ENCODE measurements around the gene HELZ. TPM values are rescaled to one million over a fixed set of nuclear protein-coding genes. Genes with fewer than 3 reads are reported as not detected.

Gene HELZ
- total and polyA plus RNA-seq, 2 of the 8 experiments (the other 6 are each of a cell fraction or from before 2014, with no cell fraction given): 10.0 to 48.7 TPM

DNA sequence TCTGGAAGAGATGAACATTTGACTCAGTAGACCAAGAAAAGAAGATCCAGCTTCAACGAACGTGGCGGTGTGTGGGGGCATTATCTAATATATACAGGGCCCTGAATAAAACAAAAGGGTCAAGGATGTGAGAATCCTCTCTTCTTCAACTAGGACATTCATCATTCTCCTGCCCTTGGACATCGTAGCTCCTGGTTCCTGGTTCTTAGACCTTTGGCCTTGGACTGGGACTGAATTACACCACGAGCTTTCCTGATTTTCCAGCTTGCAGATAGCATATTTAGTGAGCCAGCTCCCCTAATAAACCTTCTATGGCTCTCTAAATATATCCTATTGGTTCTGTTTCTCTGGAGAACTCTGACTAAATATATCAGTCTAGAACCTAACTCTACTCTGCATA, 29.5 kb upstream of the HELZ start (continued):
- TF ChIP-seq, protein P1, sequence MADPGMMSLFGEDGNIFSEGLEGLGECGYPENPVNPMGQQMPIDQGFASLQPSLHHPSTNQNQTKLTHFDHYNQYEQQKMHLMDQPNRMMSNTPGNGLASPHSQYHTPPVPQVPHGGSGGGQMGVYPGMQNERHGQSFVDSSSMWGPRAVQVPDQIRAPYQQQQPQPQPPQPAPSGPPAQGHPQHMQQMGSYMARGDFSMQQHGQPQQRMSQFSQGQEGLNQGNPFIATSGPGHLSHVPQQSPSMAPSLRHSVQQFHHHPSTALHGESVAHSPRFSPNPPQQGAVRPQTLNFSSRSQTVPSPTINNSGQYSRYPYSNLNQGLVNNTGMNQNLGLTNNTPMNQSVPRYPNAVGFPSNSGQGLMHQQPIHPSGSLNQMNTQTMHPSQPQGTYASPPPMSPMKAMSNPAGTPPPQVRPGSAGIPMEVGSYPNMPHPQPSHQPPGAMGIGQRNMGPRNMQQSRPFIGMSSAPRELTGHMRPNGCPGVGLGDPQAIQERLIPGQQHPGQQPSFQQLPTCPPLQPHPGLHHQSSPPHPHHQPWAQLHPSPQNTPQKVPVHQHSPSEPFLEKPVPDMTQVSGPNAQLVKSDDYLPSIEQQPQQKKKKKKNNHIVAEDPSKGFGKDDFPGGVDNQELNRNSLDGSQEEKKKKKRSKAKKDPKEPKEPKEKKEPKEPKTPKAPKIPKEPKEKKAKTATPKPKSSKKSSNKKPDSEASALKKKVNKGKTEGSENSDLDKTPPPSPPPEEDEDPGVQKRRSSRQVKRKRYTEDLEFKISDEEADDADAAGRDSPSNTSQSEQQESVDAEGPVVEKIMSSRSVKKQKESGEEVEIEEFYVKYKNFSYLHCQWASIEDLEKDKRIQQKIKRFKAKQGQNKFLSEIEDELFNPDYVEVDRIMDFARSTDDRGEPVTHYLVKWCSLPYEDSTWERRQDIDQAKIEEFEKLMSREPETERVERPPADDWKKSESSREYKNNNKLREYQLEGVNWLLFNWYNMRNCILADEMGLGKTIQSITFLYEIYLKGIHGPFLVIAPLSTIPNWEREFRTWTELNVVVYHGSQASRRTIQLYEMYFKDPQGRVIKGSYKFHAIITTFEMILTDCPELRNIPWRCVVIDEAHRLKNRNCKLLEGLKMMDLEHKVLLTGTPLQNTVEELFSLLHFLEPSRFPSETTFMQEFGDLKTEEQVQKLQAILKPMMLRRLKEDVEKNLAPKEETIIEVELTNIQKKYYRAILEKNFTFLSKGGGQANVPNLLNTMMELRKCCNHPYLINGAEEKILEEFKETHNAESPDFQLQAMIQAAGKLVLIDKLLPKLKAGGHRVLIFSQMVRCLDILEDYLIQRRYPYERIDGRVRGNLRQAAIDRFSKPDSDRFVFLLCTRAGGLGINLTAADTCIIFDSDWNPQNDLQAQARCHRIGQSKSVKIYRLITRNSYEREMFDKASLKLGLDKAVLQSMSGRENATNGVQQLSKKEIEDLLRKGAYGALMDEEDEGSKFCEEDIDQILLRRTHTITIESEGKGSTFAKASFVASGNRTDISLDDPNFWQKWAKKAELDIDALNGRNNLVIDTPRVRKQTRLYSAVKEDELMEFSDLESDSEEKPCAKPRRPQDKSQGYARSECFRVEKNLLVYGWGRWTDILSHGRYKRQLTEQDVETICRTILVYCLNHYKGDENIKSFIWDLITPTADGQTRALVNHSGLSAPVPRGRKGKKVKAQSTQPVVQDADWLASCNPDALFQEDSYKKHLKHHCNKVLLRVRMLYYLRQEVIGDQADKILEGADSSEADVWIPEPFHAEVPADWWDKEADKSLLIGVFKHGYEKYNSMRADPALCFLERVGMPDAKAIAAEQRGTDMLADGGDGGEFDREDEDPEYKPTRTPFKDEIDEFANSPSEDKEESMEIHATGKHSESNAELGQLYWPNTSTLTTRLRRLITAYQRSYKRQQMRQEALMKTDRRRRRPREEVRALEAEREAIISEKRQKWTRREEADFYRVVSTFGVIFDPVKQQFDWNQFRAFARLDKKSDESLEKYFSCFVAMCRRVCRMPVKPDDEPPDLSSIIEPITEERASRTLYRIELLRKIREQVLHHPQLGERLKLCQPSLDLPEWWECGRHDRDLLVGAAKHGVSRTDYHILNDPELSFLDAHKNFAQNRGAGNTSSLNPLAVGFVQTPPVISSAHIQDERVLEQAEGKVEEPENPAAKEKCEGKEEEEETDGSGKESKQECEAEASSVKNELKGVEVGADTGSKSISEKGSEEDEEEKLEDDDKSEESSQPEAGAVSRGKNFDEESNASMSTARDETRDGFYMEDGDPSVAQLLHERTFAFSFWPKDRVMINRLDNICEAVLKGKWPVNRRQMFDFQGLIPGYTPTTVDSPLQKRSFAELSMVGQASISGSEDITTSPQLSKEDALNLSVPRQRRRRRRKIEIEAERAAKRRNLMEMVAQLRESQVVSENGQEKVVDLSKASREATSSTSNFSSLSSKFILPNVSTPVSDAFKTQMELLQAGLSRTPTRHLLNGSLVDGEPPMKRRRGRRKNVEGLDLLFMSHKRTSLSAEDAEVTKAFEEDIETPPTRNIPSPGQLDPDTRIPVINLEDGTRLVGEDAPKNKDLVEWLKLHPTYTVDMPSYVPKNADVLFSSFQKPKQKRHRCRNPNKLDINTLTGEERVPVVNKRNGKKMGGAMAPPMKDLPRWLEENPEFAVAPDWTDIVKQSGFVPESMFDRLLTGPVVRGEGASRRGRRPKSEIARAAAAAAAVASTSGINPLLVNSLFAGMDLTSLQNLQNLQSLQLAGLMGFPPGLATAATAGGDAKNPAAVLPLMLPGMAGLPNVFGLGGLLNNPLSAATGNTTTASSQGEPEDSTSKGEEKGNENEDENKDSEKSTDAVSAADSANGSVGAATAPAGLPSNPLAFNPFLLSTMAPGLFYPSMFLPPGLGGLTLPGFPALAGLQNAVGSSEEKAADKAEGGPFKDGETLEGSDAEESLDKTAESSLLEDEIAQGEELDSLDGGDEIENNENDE (IDR thresholded peaks at IDR 0.05; ENCODE audit: insufficient replicate concordance, low read length): no peak
- TF ChIP-seq EP300 (IDR thresholded peaks at IDR 0.05; ENCODE audit: borderline replicate concordance in 1 of 2, low read depth in 2 of 2, low read length in 2 of 2): no peak
- no peak for TF ChIP-seq POU5F1 (IDR thresholded peaks at IDR 0.05; ENCODE audit: low read depth, low read length)
- no peak for TF ChIP-seq SRF (IDR thresholded peaks at IDR 0.05; ENCODE audit: low read depth, low read length)
- no peak for TF ChIP-seq SP1 (IDR thresholded peaks at IDR 0.05; ENCODE audit: low read depth, low read length)
- TF ChIP-seq EZH2 (IDR thresholded peaks at IDR 0.05; ENCODE audit: low read depth, low read length, severe bottlenecking): no peak
- no peak for TF ChIP-seq GTF2F1 (IDR thresholded peaks at IDR 0.05; ENCODE audit: borderline replicate concordance, low read depth, low read length)
- no peak for TF ChIP-seq CBX8 (IDR thresholded peaks at IDR 0.05; ENCODE audit: borderline replicate concordance, low read depth, low read length)
- no peak for TF ChIP-seq TBP (IDR thresholded peaks at IDR 0.05; ENCODE audit: low read depth, low read length)
- no peak for TF ChIP-seq TEAD4 (IDR thresholded peaks at IDR 0.05; ENCODE audit: low read depth, low read length)
- no peak for TF ChIP-seq FOSL1 (IDR thresholded peaks at IDR 0.05; ENCODE audit: insufficient read depth, low read depth, low read length)
- TF ChIP-seq EGR1 (IDR thresholded peaks at IDR 0.05; ENCODE audit: borderline replicate concordance, low read depth, low read length): no peak
